CD4-positive, alpha-beta T cell (primary cell): ENCODE measurements around the gene COX17. TPM values are rescaled to one million over a fixed set of nuclear protein-coding genes. Genes with fewer than 3 reads are reported as not detected.

Experiments
- ATAC-seq: fragments of 200-7000 bp; cut with Tn5 transposase; one replicate; pipeline ENCODE4 v1.10.0; 2022; ENCODE audit warnings: mild to moderate bottlenecking; ENCODE audit not compliant: poor library complexity
- CTCF ChIA-PET: fragments of 350-600 bp; sonication (Branson Sonifier 250); formaldehyde crosslinking; loops from one replicate; lab custom pipeline; 2021; ENCODE audit warnings: antibody characterized with exemption, inconsistent platforms; lab: Charles Lee
- POLR2A ChIA-PET: fragments of 350-600 bp; sonication (Branson Sonifier 250); formaldehyde crosslinking; loops from one replicate; lab custom pipeline; 2021; ENCODE audit warnings: antibody characterized with exemption, inconsistent platforms; lab: Charles Lee
- DNase-seq, 14 experiments: peaks; one replicate each; pipeline ENCODE4 v3.0.0-alpha.2; 2013 to 2020; ENCODE audit warnings: mixed read lengths in 2 of 14
- H3K27ac ChIP-seq, 2 donors: one replicate each; pipeline versions ENCODE4 v1.5.1 to v1.7.0; 2013; ENCODE audit warnings: low read length in 2 of 2, low read depth in 1 of 2, mild to moderate bottlenecking in 1 of 2
- H3K27me3 ChIP-seq, 2 experiments: 1 replicate in 1 of 2; 2 replicates in 1 of 2; pipeline versions ENCODE4 v1.6.1 to v1.7.0; 2013; ENCODE audit warnings: low read length in 2 of 2, control low read depth in 1 of 2, mild to moderate bottlenecking in 1 of 2, moderate library complexity in 1 of 2; ENCODE audit not compliant: insufficient read depth in 2 of 2, control insufficient read depth in 1 of 2
- H3K36me3 ChIP-seq: one replicate; pipeline ENCODE4 v1.6.1; 2013; ENCODE audit warnings: low read length, control low read depth; ENCODE audit not compliant: insufficient read depth
- H3K4me1 ChIP-seq: one replicate; pipeline ENCODE4 v1.6.1; 2013; ENCODE audit warnings: low read length, control low read depth; ENCODE audit not compliant: insufficient read depth
- H3K4me3 ChIP-seq: one replicate; pipeline ENCODE4 v1.5.1; 2013; ENCODE audit warnings: mild to moderate bottlenecking, low read length, moderate library complexity
- H3K9me3 ChIP-seq, 2 experiments: 1 replicate in 1 of 2; 2 replicates in 1 of 2; pipeline versions ENCODE4 v1.6.1 to v1.7.0; 2013; ENCODE audit warnings: low read length in 2 of 2, mild to moderate bottlenecking in 2 of 2, control low read depth in 1 of 2, moderate library complexity in 1 of 2; ENCODE audit not compliant: control insufficient read depth in 1 of 2, insufficient read depth in 1 of 2
- H3K27ac Mint-ChIP-seq: one replicate; pipeline ENCODE4 v1.8.0; 2020; ENCODE audit warnings: mixed read lengths
- H3K27me3 Mint-ChIP-seq: one replicate; pipeline ENCODE4 v1.8.0; 2021; ENCODE audit warnings: mixed read lengths
- H3K36me3 Mint-ChIP-seq: one replicate; pipeline ENCODE4 v1.8.0; 2021; ENCODE audit warnings: low read depth, mixed read lengths
- H3K4me1 Mint-ChIP-seq: one replicate; pipeline ENCODE4 v1.8.0; 2021; ENCODE audit warnings: low read depth, mixed read lengths
- H3K4me3 Mint-ChIP-seq: one replicate; pipeline ENCODE4 v1.8.0; 2020; ENCODE audit warnings: mild to moderate bottlenecking, mixed read lengths
- H3K9me3 Mint-ChIP-seq: one replicate; pipeline ENCODE4 v1.8.0; 2020; ENCODE audit warnings: mixed read lengths
- CTCF ChIP-seq: fragments of 200-600 bp; IDR thresholded peaks from one replicate; pipeline ENCODE4 v1.8.0; 2022; ENCODE audit warnings: antibody characterized with exemption, mild to moderate bottlenecking
- intact Hi-C, 2 experiments: fragments of 100-400 bp; cut with DNase I in 1 of 2; cut with micrococcal nuclease in 1 of 2; formaldehyde crosslinking; loops; one replicate each; pipeline versions ENCODE4 v1.15.1 to v1.9.0; 2023 to 2025; cut with DNase I, micrococcal nuclease
- total RNA-seq, 174 experiments: library from RNA in 2 of 174; stranded (reverse) in 2 of 174; gene quantifications; one replicate each; pipeline ENCODE4 v1.2.3 and lab custom pipeline; 2021 to 2026

Gene COX17
- total RNA-seq, 2 experiments from 2014 or later: 24.6 to 26.3 TPM

DNA sequence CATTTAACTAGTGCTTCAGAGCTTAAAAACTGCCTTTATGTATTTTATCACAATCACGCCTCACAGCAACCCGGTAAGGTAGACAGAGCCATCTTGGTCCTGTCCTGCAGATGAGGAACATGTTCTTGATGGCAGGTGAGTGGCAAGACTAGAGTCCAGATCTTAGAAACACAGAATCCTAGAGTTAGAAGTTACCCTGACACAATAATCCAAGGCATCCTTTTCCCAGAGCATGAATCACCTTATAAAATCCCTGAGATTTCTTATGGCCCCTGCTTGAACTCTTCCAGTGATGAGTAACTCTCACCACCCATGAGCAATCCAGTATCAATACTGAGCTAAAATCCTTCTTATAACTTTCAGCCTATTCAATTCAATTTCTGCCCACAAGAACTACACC lies 33.7 kb downstream of the COX17 start:
- peaks cover 9% of the 10 kb centered on the region for H3K36me3 ChIP-seq
- H3K9me3 ChIP-seq: no peaks in the 10 kb centered on the region
- H3K27me3 ChIP-seq: no peaks in the 10 kb centered on the region
- TF ChIP-seq CTCF: no peak
- ChIA-PET CTCF (interaction anchor here (1.3 kb wide), 1 partner anchor 17 kb away, joined by 3 read pairs; no protein-coding TSS in a partner anchor), POLR2A (no interaction called here)
- H3K27ac ChIP-seq: no peak overlapping the region
- no peak overlapping the region for H3K4me3 ChIP-seq
- Mint-ChIP-seq H3K4me3 (no peak overlapping the region), H3K9me3 (no peaks in the 10 kb centered on the region), H3K36me3 (peaks cover 67% of the 10 kb centered on the region), H3K27me3 (no peaks in the 10 kb centered on the region), H3K4me1 (peaks cover 4% of the 10 kb centered on the region), H3K27ac (no peak overlapping the region)
- H3K4me1 ChIP-seq: peaks cover 6% of the 10 kb centered on the region
- DNase-seq (no peak), ATAC-seq (no peak)
- intact Hi-C loops: no loop called here

- ChIA-PET POLR2A (no interaction called here), CTCF (interaction anchor here (1.3 kb wide), 1 partner anchor 16 kb away, joined by 3 read pairs; no protein-coding TSS in a partner anchor)
- no peak overlapping the region for H3K27ac Mint-ChIP-seq
- ATAC-seq (no peak), DNase-seq (no peak)
- peaks cover 61% of the 10 kb centered on the region for H3K36me3 Mint-ChIP-seq
- H3K4me3 Mint-ChIP-seq: no peak overlapping the region
- peaks cover 8% of the 10 kb centered on the region for H3K4me1 ChIP-seq
- no peaks in the 10 kb centered on the region for H3K27me3 Mint-ChIP-seq
- H3K36me3 ChIP-seq: peaks cover 3% of the 10 kb centered on the region
- intact Hi-C loops: no loop called here
- no peaks in the 10 kb centered on the region for H3K27me3 ChIP-seq
- no peaks in the 10 kb centered on the region for H3K9me3 Mint-ChIP-seq
- no peak for TF ChIP-seq CTCF
- H3K27ac ChIP-seq: no peak overlapping the region
- no peak overlapping the region for H3K4me3 ChIP-seq
- H3K9me3 ChIP-seq: no peaks in the 10 kb centered on the region
- H3K4me1 Mint-ChIP-seq: peaks cover 4% of the 10 kb centered on the region
Measured at GRCh38 chr3:119642746-119643473, 34.3 kb downstream of the COX17 start.

GRCh38 chr3:119641416-119641815 lies 35.8 kb downstream of the COX17 start:
- peaks cover 46% of the 10 kb centered on the region for H3K36me3 Mint-ChIP-seq
- DNase-seq (no peak), ATAC-seq (no peak)
- no peak overlapping the region for H3K27ac ChIP-seq
- peaks cover 4% of the 10 kb centered on the region for H3K4me1 Mint-ChIP-seq
- no peaks in the 10 kb centered on the region for H3K9me3 ChIP-seq
- no peaks in the 10 kb centered on the region for H3K27me3 ChIP-seq
- H3K27ac Mint-ChIP-seq: no peak overlapping the region
- intact Hi-C loops: no loop called here
- no peak overlapping the region for H3K4me3 Mint-ChIP-seq
- H3K36me3 ChIP-seq: no peaks in the 10 kb centered on the region
- H3K4me3 ChIP-seq: no peak overlapping the region
- ChIA-PET CTCF (interaction anchor here (0.7 to 1.1 kb wide), 2 partner anchors 9 to 40 kb away, joined by 4 to 8 read pairs; no protein-coding TSS in a partner anchor), POLR2A (no interaction called here)
- TF ChIP-seq CTCF: no peak
- no peaks in the 10 kb centered on the region for H3K9me3 Mint-ChIP-seq
- peaks cover 11% of the 10 kb centered on the region for H3K4me1 ChIP-seq
- H3K27me3 Mint-ChIP-seq: no peaks in the 10 kb centered on the region
